Thyroid gland (tissue), 4 donors: ENCODE measurements around the gene FGGY.

Experiments
- POLR2A ChIP-seq, 2 donors: fragments of 450-650 bp; IDR thresholded peaks; one replicate each; pipeline ENCODE4 v1.6.1; 2017; ENCODE audit warnings: antibody characterized with exemption in 2 of 2, mild to moderate bottlenecking in 2 of 2, moderate library complexity in 1 of 2
- TF ChIP-seq, protein P1 (sequence below), 6 experiments: fragments of 200-600 bp in 3 of 6; fragments of 450-650 bp in 3 of 6; sonication (generic) in 3 of 6; IDR thresholded peaks; one replicate each; pipeline ENCODE4 v1.5.1; 2016 to 2019; ENCODE audit warnings: antibody characterized with exemption in 6 of 6, mild to moderate bottlenecking in 2 of 6, inconsistent platforms in 1 of 6, moderate library complexity in 1 of 6

- TF ChIP-seq, protein P1, sequence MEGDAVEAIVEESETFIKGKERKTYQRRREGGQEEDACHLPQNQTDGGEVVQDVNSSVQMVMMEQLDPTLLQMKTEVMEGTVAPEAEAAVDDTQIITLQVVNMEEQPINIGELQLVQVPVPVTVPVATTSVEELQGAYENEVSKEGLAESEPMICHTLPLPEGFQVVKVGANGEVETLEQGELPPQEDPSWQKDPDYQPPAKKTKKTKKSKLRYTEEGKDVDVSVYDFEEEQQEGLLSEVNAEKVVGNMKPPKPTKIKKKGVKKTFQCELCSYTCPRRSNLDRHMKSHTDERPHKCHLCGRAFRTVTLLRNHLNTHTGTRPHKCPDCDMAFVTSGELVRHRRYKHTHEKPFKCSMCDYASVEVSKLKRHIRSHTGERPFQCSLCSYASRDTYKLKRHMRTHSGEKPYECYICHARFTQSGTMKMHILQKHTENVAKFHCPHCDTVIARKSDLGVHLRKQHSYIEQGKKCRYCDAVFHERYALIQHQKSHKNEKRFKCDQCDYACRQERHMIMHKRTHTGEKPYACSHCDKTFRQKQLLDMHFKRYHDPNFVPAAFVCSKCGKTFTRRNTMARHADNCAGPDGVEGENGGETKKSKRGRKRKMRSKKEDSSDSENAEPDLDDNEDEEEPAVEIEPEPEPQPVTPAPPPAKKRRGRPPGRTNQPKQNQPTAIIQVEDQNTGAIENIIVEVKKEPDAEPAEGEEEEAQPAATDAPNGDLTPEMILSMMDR (IDR thresholded peaks at IDR 0.05): no peak
- no peak for TF ChIP-seq POLR2A (IDR thresholded peaks at IDR 0.05)
Measured at GRCh38 chr1:59482986-59483385, 186.1 kb downstream of the FGGY start.
